K562 (cell line): Measurements from ENCODE around the gene TENT4B. TPM values are rescaled to one million over a fixed set of nuclear protein-coding genes. Genes with fewer than 3 reads are reported as not detected.

Experiments used
- ATAC-seq: fragments of 200-7000 bp; cut with Tn5 transposase; 3 replicates; pipeline ENCODE4 v1.9.1; 2020; ENCODE audit warnings: moderate library complexity
- BruUV-seq: library from RNA; stranded (reverse); fragments of 400-500 nt; replicated peaks from 2 replicates; lab custom pipeline; 2021; lab: Mats Ljungman, UMichigan
- CTCF ChIA-PET: fragments of 300-600 bp; formaldehyde crosslinking; extraction: SDS; loops from one replicate; lab custom pipeline; 2021; ENCODE audit warnings: low intra/inter-chr PET ratio; lab: Yijun Ruan, JAX
- POLR2A ChIA-PET: fragments of 300-600, 350-650 bp; sonication (Branson Sonifier 250); formaldehyde crosslinking; extraction: SDS; loops from one replicate; lab custom pipeline; 2021; ENCODE audit warnings: antibody characterized with exemption, inconsistent platforms; lab: Yijun Ruan, JAX
- DNase-seq, 4 experiments: peaks; one replicate each; pipeline versions ENCODE4 v3.0.0 to v3.0.0-alpha.2; 2011 to 2018; ENCODE audit warnings: low spot score in 3 of 4, mixed read lengths in 3 of 4; ENCODE audit errors: extremely low read depth in 1 of 4
- FAIRE-seq: peaks from 2 replicates; lab custom pipeline; 2011; peaks lifted over from hg19 to GRCh38; lab: Jason Lieb, UNC
- H2AFZ ChIP-seq: 2 replicates; pipeline ENCODE4 v1.6.0; 2011; ENCODE audit warnings: low read depth, low read length, control low read depth, inconsistent platforms
- H3K27ac ChIP-seq: fragments of 200-600 bp; 3 replicates; pipeline ENCODE4 v1.8.0; 2011; ENCODE audit warnings: low read depth, mild to moderate bottlenecking, control low read depth, inconsistent platforms, low read length, moderate library complexity, mixed read lengths; ENCODE audit errors: extremely low read depth
- H3K27me3 ChIP-seq, 2 experiments: fragments of 300-600 bp in 1 of 2; 2 replicates in 1 of 2; 3 replicates in 1 of 2; pipeline versions ENCODE4 v1.6.0 to v1.8.0; 2011; ENCODE audit warnings: inconsistent platforms in 2 of 2, low read length in 2 of 2, mild to moderate bottlenecking in 1 of 2, mixed read lengths in 1 of 2, moderate library complexity in 1 of 2; ENCODE audit not compliant: control insufficient read depth in 2 of 2, insufficient read depth in 2 of 2
- H3K36me3 ChIP-seq: fragments of 300-600 bp; 3 replicates; pipeline ENCODE4 v1.8.0; 2011; ENCODE audit warnings: mild to moderate bottlenecking, low read length, inconsistent platforms; ENCODE audit not compliant: control insufficient read depth, insufficient read depth
- H3K4me1 ChIP-seq, 2 experiments: fragments of 200-600 bp in 1 of 2; replicated peaks in 1 of 2; 2 replicates in 1 of 2; 3 replicates in 1 of 2; pipeline versions ENCODE4 v1.5.1 to v1.8.0; 2011; ENCODE audit warnings: inconsistent platforms in 2 of 2, low read length in 2 of 2, mild to moderate bottlenecking in 1 of 2, mixed read lengths in 1 of 2, moderate library complexity in 1 of 2; ENCODE audit not compliant: control insufficient read depth in 2 of 2, insufficient read depth in 2 of 2
- H3K4me2 ChIP-seq: 2 replicates; pipeline ENCODE4 v1.6.1; 2011; ENCODE audit warnings: low read length, control low read depth, inconsistent platforms, mixed read lengths; ENCODE audit not compliant: insufficient read depth
- H3K4me3 ChIP-seq: fragments of 200-600 bp; sonication (generic), shearing (Covaris generic); 2 replicates; pipeline ENCODE4 v1.5.1; 2016; ENCODE audit warnings: control low read depth, inconsistent platforms
- H3K79me2 ChIP-seq: fragments of 200-600 bp; 3 replicates; pipeline ENCODE4 v1.8.0; 2011; ENCODE audit warnings: low read length, inconsistent platforms; ENCODE audit not compliant: control insufficient read depth, insufficient read depth
- H3K9ac ChIP-seq, 2 experiments: 2 replicates each; pipeline versions ENCODE4 v1.6.0 to v1.6.1; 2011; ENCODE audit warnings: low read depth in 2 of 2, low read length in 2 of 2, control low read depth in 1 of 2, inconsistent platforms in 1 of 2, mild to moderate bottlenecking in 1 of 2, mixed read lengths in 1 of 2; ENCODE audit not compliant: insufficient read depth in 1 of 2
- H3K9me1 ChIP-seq: one replicate; pipeline ENCODE4 v1.6.0; 2011; ENCODE audit warnings: inconsistent platforms, mild to moderate bottlenecking, low read length, moderate library complexity; ENCODE audit not compliant: control insufficient read depth, insufficient read depth
- H3K9me3 ChIP-seq: replicated peaks from 2 replicates; pipeline ENCODE4 v1.5.1; 2011; ENCODE audit warnings: low read depth, low read length, inconsistent platforms; ENCODE audit not compliant: control insufficient read depth, insufficient read depth
- H4K20me1 ChIP-seq: replicated peaks from 2 replicates; pipeline ENCODE4 v1.6.1; 2011; ENCODE audit warnings: low read length, inconsistent platforms, mixed read lengths; ENCODE audit not compliant: control insufficient read depth, insufficient read depth
- BCOR ChIP-seq: fragments of 450-650 bp; IDR thresholded peaks from 2 replicates; pipeline ENCODE4 v1.6.1; 2016
- BRF1 ChIP-seq: IDR thresholded peaks from 3 replicates; pipeline ENCODE4 v1.6.1; 2011; ENCODE audit warnings: borderline replicate concordance, mild to moderate bottlenecking; ENCODE audit not compliant: insufficient read length; ENCODE audit errors: extremely low read depth
- ZNF121 ChIP-seq: sonication (generic); formaldehyde crosslinking; conservative IDR thresholded peaks from 2 replicates; pipeline ENCODE4 v1.8.0; 2022; ENCODE audit warnings: missing genetic modification reagents
- WGBS: fragments of 100-300 bp; shearing (Covaris generic); methylation state at CpG from one replicate; pipeline ENCODE4 v1.1.6; 2016; ENCODE audit warnings: low coverage, mixed read lengths; ENCODE audit not compliant: insufficient coverage; ENCODE audit errors: missing lambda C conversion rate; 5-methylcytosine and 5-hydroxymethylcytosine counted together
- in situ Hi-C: fragments of 300-500 bp; cut with MboI; formaldehyde crosslinking; loops from 4 replicates; pipeline ENCODE4 v1.15.0; 2018; ENCODE audit warnings: inconsistent platforms, mixed read lengths
- intact Hi-C: fragments of 100-400 bp; cut with micrococcal nuclease; formaldehyde crosslinking; loops from 2 replicates; pipeline ENCODE4 v1.14.2; 2022
- polyA plus RNA-seq, 8 experiments: library from polyadenylated mRNA; depleted of rRNA in 4 of 8; stranded (reverse) in 5 of 8; unstranded in 3 of 8; fragments of >200 nt; fragmentation: Nextera tagmentation in 2 of 8; fragmentation: Illumina TruSeq in 1 of 8; extraction: Ambion mirVana in 2 of 8; extraction: Trizol in 1 of 8; gene quantifications; 2 replicates each; pipeline versions ENCODE4 v1.2.1 to v1.2.3, GENCODE V29; 2011 to 2014; ENCODE audit warnings: inconsistent platforms in 1 of 8, missing spikeins in 1 of 8
- total RNA-seq, 7 experiments: library from RNA; depleted of rRNA in 6 of 7; stranded (reverse); fragments of >200 nt in 6 of 7; fragmentation: Illumina TruSeq in 2 of 7; extraction: Trizol in 2 of 7; gene quantifications; 2 replicates each; pipeline versions ENCODE4 v1.2.1 to v1.2.3, GENCODE V29; 2011 to 2021; ENCODE audit warnings: low replicate concordance in 1 of 7

Gene TENT4B
- total and polyA plus RNA-seq, 9 of the 15 experiments (the other 6 are each of a cell fraction or from before 2014, with no cell fraction given) = 5.2 to 8.4 (median 7.0) TPM

DNA sequence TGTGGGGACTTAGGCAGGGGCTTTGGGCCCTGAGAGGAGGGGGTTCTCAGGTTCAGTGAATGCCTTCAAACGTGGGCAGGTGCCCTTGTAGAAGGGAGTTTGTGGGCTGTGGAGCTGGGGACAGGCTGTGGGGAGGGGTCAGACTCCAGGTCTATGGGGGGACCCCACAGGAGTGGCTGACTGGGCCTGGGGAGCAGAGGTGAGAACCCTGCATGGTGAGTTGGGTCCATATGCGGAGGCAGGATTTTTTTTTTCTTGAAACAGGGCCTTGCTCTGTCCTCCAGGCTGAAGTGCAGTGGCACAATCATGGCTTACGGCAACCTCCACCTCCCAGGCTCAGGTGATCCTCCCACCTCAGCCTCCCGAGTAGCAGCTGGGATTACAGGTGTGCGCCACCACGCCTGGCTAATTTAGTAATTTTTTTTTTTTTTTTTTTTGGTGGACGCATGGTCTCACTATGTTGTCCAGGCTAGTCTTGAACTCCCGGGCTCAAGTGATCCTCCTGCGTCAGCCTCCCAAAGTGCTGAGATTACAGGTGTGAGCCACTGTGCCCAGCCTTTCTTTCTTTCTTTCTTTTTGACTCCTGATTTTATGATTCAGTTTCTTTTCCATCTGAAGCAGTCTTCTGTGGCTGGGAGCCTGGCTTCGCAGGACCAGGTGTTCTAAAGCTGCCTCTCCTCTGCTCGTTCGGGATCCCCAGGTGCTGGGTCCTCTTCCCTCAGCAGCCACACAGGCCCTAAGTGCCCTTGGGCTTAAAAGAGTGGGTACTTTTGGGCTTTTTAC is 94.2 kb downstream of the TENT4B start:
- Histone ChIP-seq H3K4me2 (peak overlapping the region; percentile 81), H2AFZ (no peak overlapping the region), H3K79me2 (peaks cover 56% of the 10 kb centered on the region), H3K4me1 (peaks cover 46 to 51% of the 10 kb centered on the region in 2 experiments), H3K4me3 (peak overlapping the region; percentile 76), H3K9ac (peak overlapping the region; percentile 84 to 96), H4K20me1 (no peaks in the 10 kb centered on the region), H3K27ac (peak overlapping the region; percentile 79; the same call in 2 of the 3 replicates), H3K9me3 (no peaks in the 10 kb centered on the region), H3K27me3 (no peaks in the 10 kb centered on the region), H3K9me1 (no peaks in the 10 kb centered on the region), H3K36me3 (peaks cover 7% of the 10 kb centered on the region; the same call in 1 of the 3 replicates)
- TSS peak; percentile 46 for BruUV-seq
- WGBS = 87% methylated on average over 12 of the region's 12 CpGs
- ChIA-PET CTCF (no interaction called here), POLR2A (interaction anchor here (0.9 kb wide), 1 partner anchor 123 kb away, joined by 3 read pairs; no protein-coding TSS in a partner anchor)
- intact Hi-C loops = loop anchor here (5.0 kb wide), 1 partner anchor 75 kb away; no protein-coding TSS in a partner anchor
- ATAC-seq (no peak), DNase-seq (no peak), FAIRE-seq (no peak)
- in situ Hi-C loops = no loop called here
- TF ChIP-seq ZNF121 (CRISPR knock-in tag) (peak; percentile 30), BRF1 (no peak), BCOR (peak; percentile 15; the same call in 1 of the 2 replicates)
